ENCODE results near the gene CA4.
"Not testable (repeated sequence)": the region's sequence is repeated elsewhere in the genome, so short reads cannot be mapped to it uniquely, and the experiment has no call there.

Gene CA4

GRCh38 chr17:60193032-60193431 is 43.3 kb downstream of the CA4 start:
- H3K4me1 ChIP-seq (ENCODE audit: control insufficient read depth, insufficient read depth, low read length); H3K27me3 ChIP-seq (ENCODE audit: control insufficient read depth, insufficient read depth, low read length); H3K9ac ChIP-seq (ENCODE audit: low read length); H3K4me3 ChIP-seq (ENCODE audit: low read length); H3K9me3 ChIP-seq (ENCODE audit: control insufficient read depth, low read length); H3K36me3 ChIP-seq (ENCODE audit: control insufficient read depth, insufficient read depth, low read length): not testable (repeated sequence)

GRCh38 chr17:60193482-60193881 is 43.7 kb downstream of the CA4 start:
- no peaks in the 10 kb centered on the region for H3K4me1 ChIP-seq (ENCODE audit: control insufficient read depth, insufficient read depth, low read length)
- H3K9me3 ChIP-seq (ENCODE audit: control insufficient read depth, low read length): no peaks in the 10 kb centered on the region
- H3K9ac ChIP-seq (ENCODE audit: low read length): no peak overlapping the region
- H3K4me3 ChIP-seq (ENCODE audit: low read length): no peak overlapping the region
- no peaks in the 10 kb centered on the region for H3K36me3 ChIP-seq (ENCODE audit: control insufficient read depth, insufficient read depth, low read length)
- no peaks in the 10 kb centered on the region for H3K27me3 ChIP-seq (ENCODE audit: control insufficient read depth, insufficient read depth, low read length)

- not testable (repeated sequence) for H3K4me1 ChIP-seq (ENCODE audit: control insufficient read depth, insufficient read depth, low read length); H3K36me3 ChIP-seq (ENCODE audit: control insufficient read depth, insufficient read depth, low read length); H3K27me3 ChIP-seq (ENCODE audit: control insufficient read depth, insufficient read depth, low read length); H3K9me3 ChIP-seq (ENCODE audit: control insufficient read depth, low read length); H3K4me3 ChIP-seq (ENCODE audit: low read length); H3K9ac ChIP-seq (ENCODE audit: low read length)
Measured at GRCh38 chr17:60194141-60194540, 44.4 kb downstream of the CA4 start.

- not testable (repeated sequence) for H3K9ac ChIP-seq (ENCODE audit: low read length); H3K27me3 ChIP-seq (ENCODE audit: control insufficient read depth, insufficient read depth, low read length); H3K4me3 ChIP-seq (ENCODE audit: low read length); H3K4me1 ChIP-seq (ENCODE audit: control insufficient read depth, insufficient read depth, low read length); H3K9me3 ChIP-seq (ENCODE audit: control insufficient read depth, low read length); H3K36me3 ChIP-seq (ENCODE audit: control insufficient read depth, insufficient read depth, low read length)
Measured at GRCh38 chr17:60198630-60199029, 48.9 kb downstream of the CA4 start.

GRCh38 chr17:60205782-60206181 is 56.0 kb downstream of the CA4 start:
- not testable (repeated sequence) for H3K27me3 ChIP-seq (ENCODE audit: control insufficient read depth, insufficient read depth, low read length); H3K4me3 ChIP-seq (ENCODE audit: low read length); H3K36me3 ChIP-seq (ENCODE audit: control insufficient read depth, insufficient read depth, low read length); H3K9me3 ChIP-seq (ENCODE audit: control insufficient read depth, low read length); H3K4me1 ChIP-seq (ENCODE audit: control insufficient read depth, insufficient read depth, low read length); H3K9ac ChIP-seq (ENCODE audit: low read length)

- H3K4me3 ChIP-seq (ENCODE audit: low read length); H3K27me3 ChIP-seq (ENCODE audit: control insufficient read depth, insufficient read depth, low read length); H3K4me1 ChIP-seq (ENCODE audit: control insufficient read depth, insufficient read depth, low read length); H3K9me3 ChIP-seq (ENCODE audit: control insufficient read depth, low read length); H3K9ac ChIP-seq (ENCODE audit: low read length); H3K36me3 ChIP-seq (ENCODE audit: control insufficient read depth, insufficient read depth, low read length): not testable (repeated sequence)
Measured at GRCh38 chr17:60208302-60208701, 58.5 kb downstream of the CA4 start.
